SK-N-SH (cell line): ENCODE results near the gene LSM4. TPM values are rescaled to one million over a fixed set of nuclear protein-coding genes. Genes with fewer than 3 reads are reported as not detected.

Source experiments
- CTCF ChIA-PET: fragments of 300-600, 350-600 bp; formaldehyde crosslinking; extraction: SDS; loops from one replicate; lab custom pipeline; 2021; lab: Yijun Ruan, JAX
- POLR2A ChIA-PET: fragments of 350-600 bp; sonication (Branson Sonifier 250); formaldehyde crosslinking; extraction: SDS; loops from one replicate; lab custom pipeline; 2020; ENCODE audit warnings: antibody characterized with exemption, inconsistent platforms; lab: Yijun Ruan, JAX
- DNase-seq: peaks from one replicate; pipeline ENCODE4 v3.0.0; 2012
- H2AFZ ChIP-seq: fragments of 200-600 bp; sonication (generic); 2 replicates; pipeline ENCODE4 v1.8.1; 2016; ENCODE audit warnings: antibody characterized with exemption, mild to moderate bottlenecking, low read depth
- H3F3A ChIP-seq: fragments of 200-600 bp; sonication (generic); replicated peaks from 2 replicates; pipeline ENCODE3; 2016; ENCODE audit warnings: antibody characterized with exemption, mild to moderate bottlenecking; ENCODE audit not compliant: insufficient read depth
- H3K27ac ChIP-seq, 2 experiments: fragments of 200-500 bp in 1 of 2; fragments of 200-600 bp in 1 of 2; sonication (Bioruptor generic) in 1 of 2; sonication (generic), shearing (Covaris generic) in 1 of 2; 2 replicates each; pipeline versions ENCODE4 v1.5.1 to v1.6.1; 2014 to 2016; ENCODE audit warnings: low read depth in 2 of 2, inconsistent platforms in 1 of 2, low read length in 1 of 2, mild to moderate bottlenecking in 1 of 2, mixed read lengths in 1 of 2
- H3K27me3 ChIP-seq: fragments of 200-600 bp; sonication (generic), shearing (Covaris generic); 2 replicates; pipeline ENCODE4 v1.6.1; 2016; ENCODE audit warnings: mixed run types; ENCODE audit not compliant: insufficient read depth
- H3K36me3 ChIP-seq, 2 experiments: fragments of 200-500 bp in 1 of 2; fragments of 200-600 bp in 1 of 2; sonication (Bioruptor generic) in 1 of 2; sonication (generic) in 1 of 2; replicated peaks in 1 of 2; 2 replicates each; pipeline versions ENCODE3 to v1.5.1; 2014 to 2016; ENCODE audit warnings: low read length in 1 of 2, mild to moderate bottlenecking in 1 of 2; ENCODE audit not compliant: insufficient read depth in 2 of 2, control insufficient read depth in 1 of 2
- H3K4me1 ChIP-seq, 2 experiments: fragments of 200-500 bp in 1 of 2; fragments of 200-600 bp in 1 of 2; sonication (Bioruptor generic) in 1 of 2; sonication (generic), shearing (Covaris generic) in 1 of 2; 2 replicates each; pipeline versions ENCODE4 v1.5.1 to v1.6.1; 2014 to 2016; ENCODE audit warnings: low read depth in 1 of 2, low read length in 1 of 2, mixed run types in 1 of 2; ENCODE audit not compliant: insufficient read depth in 2 of 2, control insufficient read depth in 1 of 2
- H3K4me2 ChIP-seq: fragments of 200-600 bp; sonication (generic), shearing (Covaris generic); 2 replicates; pipeline ENCODE4 v1.6.1; 2017; ENCODE audit warnings: mixed run types
- H3K4me3 ChIP-seq, 2 experiments: fragments of 200-500 bp in 1 of 2; fragments of 200-600 bp in 1 of 2; sonication (Bioruptor generic) in 1 of 2; sonication (generic), shearing (Covaris generic) in 1 of 2; 2 replicates each; pipeline versions ENCODE4 v1.5.1 to v1.8.1; 2014 to 2016; ENCODE audit warnings: low read depth in 2 of 2, inconsistent platforms in 1 of 2, low read length in 1 of 2, mild to moderate bottlenecking in 1 of 2, mixed read lengths in 1 of 2, moderate library complexity in 1 of 2
- H3K79me2 ChIP-seq: fragments of 200-600 bp; sonication (generic); 2 replicates; pipeline ENCODE4 v1.8.1; 2017; ENCODE audit warnings: mild to moderate bottlenecking; ENCODE audit not compliant: insufficient read depth
- H3K9ac ChIP-seq: fragments of 200-600 bp; sonication (generic); 2 replicates; pipeline ENCODE4 v1.6.1; 2017; ENCODE audit warnings: mixed run types
- H3K9me2 ChIP-seq: fragments of 200-600 bp; sonication (generic); 2 replicates; pipeline ENCODE4 v1.6.1; 2017; ENCODE audit warnings: mixed run types
- H3K9me3 ChIP-seq: fragments of 200-600 bp; sonication (generic); 2 replicates; pipeline ENCODE4 v1.6.1; 2017; ENCODE audit warnings: mixed run types, mild to moderate bottlenecking, moderate library complexity
- H4K20me1 ChIP-seq: fragments of 200-600 bp; sonication (generic); 2 replicates; pipeline ENCODE4 v1.6.1; 2017; ENCODE audit warnings: mild to moderate bottlenecking, mixed run types; ENCODE audit not compliant: insufficient read depth
- CHD2 ChIP-seq: fragments of 150-350 bp; IDR thresholded peaks from 2 replicates; pipeline ENCODE4 v1.6.1; 2018; ENCODE audit warnings: low read length; ENCODE audit not compliant: partially characterized antibody
- ELF1 ChIP-seq: IDR thresholded peaks from 2 replicates; pipeline ENCODE4 v1.4.0; 2012
- FOXM1 ChIP-seq: IDR thresholded peaks from 2 replicates; pipeline ENCODE4 v1.4.0; 2012; ENCODE audit warnings: low read depth, mild to moderate bottlenecking
- GATA2 ChIP-seq: sonication (generic); formaldehyde crosslinking; IDR thresholded peaks from 2 replicates; pipeline ENCODE4 v1.5.0; 2020; ENCODE audit warnings: mild to moderate bottlenecking, missing genetic modification reagents
- IRF3 ChIP-seq: fragments of 150-350 bp; IDR thresholded peaks from 2 replicates; pipeline ENCODE4 v1.6.1; 2016; ENCODE audit warnings: mild to moderate bottlenecking, low read depth, low read length
- MXI1 ChIP-seq: IDR thresholded peaks from 2 replicates; pipeline ENCODE4 v1.6.1; 2012; ENCODE audit warnings: mild to moderate bottlenecking, low read depth, low read length, improper control_type of control experiment
- RCOR1 ChIP-seq: fragments of 150-350 bp; IDR thresholded peaks from 2 replicates; pipeline ENCODE4 v1.6.1; 2017; ENCODE audit warnings: antibody characterized with exemption, low read length
- SIN3A ChIP-seq: IDR thresholded peaks from 2 replicates; pipeline ENCODE4 v1.6.1; 2012; ENCODE audit warnings: low read depth, mild to moderate bottlenecking, low read length, moderate library complexity, borderline replicate concordance
- YY1 ChIP-seq: IDR thresholded peaks from 2 replicates; pipeline ENCODE4 v1.4.0; 2012; ENCODE audit warnings: low read depth, mild to moderate bottlenecking
- polyA plus RNA-seq, 3 experiments: library from polyadenylated mRNA; depleted of rRNA; stranded (reverse); fragments of >200 nt; gene quantifications; 2 replicates each; pipeline ENCODE4 v1.2.3, GENCODE V29; 2012
- TF ChIP-seq, protein P1 (sequence below): IDR thresholded peaks from 2 replicates; pipeline ENCODE4 v1.4.0; 2012; ENCODE audit warnings: low read depth, borderline replicate concordance
- TF ChIP-seq, protein P2 (sequence below): fragments of 200-600 bp; sonication (generic); IDR thresholded peaks from 2 replicates; pipeline ENCODE4 v1.6.1; 2017; ENCODE audit warnings: antibody characterized with exemption, mild to moderate bottlenecking, moderate library complexity

The LSM4 gene
- polyA plus RNA-seq, 1 of the 3 experiments (the other 2 are of a cell fraction), result 277 TPM

DNA sequence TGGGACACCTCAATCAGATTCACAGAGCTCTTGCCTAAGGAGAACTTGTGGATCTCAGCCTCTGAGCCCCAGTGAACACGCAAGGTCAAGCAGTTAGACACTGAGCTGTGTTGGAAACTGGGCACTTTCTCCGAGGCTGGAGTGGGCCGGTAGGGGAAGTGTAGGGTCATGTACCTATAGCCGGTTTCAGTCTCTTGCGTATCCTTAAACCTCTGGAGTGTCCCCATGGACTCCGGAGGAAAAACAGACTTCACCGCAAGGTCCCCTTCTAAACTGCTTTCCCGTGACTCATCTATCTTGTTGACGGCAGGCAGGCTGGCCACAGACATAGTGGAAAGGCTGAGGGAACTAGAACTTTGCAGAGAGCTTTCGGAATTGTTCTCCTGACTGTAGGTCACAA is 60.0 kb downstream of the LSM4 start (continued):
- no peak for TF ChIP-seq YY1
- TF ChIP-seq IRF3, result no peak
- TF ChIP-seq RCOR1, result no peak
- TF ChIP-seq CHD2, result no peak
- TF ChIP-seq GATA2, result no peak
- no peak for TF ChIP-seq FOXM1
- TF ChIP-seq, protein P1, sequence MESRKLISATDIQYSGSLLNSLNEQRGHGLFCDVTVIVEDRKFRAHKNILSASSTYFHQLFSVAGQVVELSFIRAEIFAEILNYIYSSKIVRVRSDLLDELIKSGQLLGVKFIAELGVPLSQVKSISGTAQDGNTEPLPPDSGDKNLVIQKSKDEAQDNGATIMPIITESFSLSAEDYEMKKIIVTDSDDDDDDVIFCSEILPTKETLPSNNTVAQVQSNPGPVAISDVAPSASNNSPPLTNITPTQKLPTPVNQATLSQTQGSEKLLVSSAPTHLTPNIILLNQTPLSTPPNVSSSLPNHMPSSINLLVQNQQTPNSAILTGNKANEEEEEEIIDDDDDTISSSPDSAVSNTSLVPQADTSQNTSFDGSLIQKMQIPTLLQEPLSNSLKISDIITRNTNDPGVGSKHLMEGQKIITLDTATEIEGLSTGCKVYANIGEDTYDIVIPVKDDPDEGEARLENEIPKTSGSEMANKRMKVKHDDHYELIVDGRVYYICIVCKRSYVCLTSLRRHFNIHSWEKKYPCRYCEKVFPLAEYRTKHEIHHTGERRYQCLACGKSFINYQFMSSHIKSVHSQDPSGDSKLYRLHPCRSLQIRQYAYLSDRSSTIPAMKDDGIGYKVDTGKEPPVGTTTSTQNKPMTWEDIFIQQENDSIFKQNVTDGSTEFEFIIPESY, result no peak
- TF ChIP-seq, all 33 proteins: peak for 0

DNA sequence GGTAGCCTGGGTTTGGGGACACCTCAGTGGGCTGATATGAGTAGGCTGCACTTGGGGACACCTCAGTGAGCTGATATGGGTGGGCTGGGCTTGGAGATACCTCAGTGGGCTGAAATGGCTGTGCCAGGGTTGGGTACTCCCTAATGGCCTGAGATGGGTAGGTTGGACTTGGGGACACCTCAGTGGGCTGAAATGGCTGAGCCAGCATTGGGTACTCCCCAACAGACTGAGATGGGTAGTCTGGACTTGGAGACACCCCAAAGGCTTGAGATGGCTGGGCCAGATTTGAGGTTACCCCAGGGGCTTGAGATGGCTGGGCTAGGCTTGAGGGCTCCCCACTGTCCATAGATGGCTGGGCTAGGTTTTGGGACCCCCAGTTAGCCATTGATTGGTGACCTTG is 60.7 kb downstream of the LSM4 start:
- Histone ChIP-seq H3K27ac (no peak overlapping the region), H3K4me1 (no peaks in the 10 kb centered on the region), H3K79me2 (no peaks in the 10 kb centered on the region), H3K4me3 (no peak overlapping the region), H3K4me2 (no peak overlapping the region), H3K36me3 (peaks cover 3 to 22% of the 10 kb centered on the region in 2 experiments), H3K9me2 (no peaks in the 10 kb centered on the region), H2AFZ (no peak overlapping the region), H4K20me1 (0 out of 2 replicates have a peak, but pooled peaks cover 2% of the 10 kb centered on the region), H3K27me3 (no peaks in the 10 kb centered on the region)
- TF ChIP-seq ELF1 (no peak), SIN3A (no peak), MXI1 (no peak)
- TF ChIP-seq, protein P2, sequence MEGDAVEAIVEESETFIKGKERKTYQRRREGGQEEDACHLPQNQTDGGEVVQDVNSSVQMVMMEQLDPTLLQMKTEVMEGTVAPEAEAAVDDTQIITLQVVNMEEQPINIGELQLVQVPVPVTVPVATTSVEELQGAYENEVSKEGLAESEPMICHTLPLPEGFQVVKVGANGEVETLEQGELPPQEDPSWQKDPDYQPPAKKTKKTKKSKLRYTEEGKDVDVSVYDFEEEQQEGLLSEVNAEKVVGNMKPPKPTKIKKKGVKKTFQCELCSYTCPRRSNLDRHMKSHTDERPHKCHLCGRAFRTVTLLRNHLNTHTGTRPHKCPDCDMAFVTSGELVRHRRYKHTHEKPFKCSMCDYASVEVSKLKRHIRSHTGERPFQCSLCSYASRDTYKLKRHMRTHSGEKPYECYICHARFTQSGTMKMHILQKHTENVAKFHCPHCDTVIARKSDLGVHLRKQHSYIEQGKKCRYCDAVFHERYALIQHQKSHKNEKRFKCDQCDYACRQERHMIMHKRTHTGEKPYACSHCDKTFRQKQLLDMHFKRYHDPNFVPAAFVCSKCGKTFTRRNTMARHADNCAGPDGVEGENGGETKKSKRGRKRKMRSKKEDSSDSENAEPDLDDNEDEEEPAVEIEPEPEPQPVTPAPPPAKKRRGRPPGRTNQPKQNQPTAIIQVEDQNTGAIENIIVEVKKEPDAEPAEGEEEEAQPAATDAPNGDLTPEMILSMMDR, result no peak
- TF ChIP-seq, all 33 proteins: peak for 0
- ChIA-PET CTCF (interaction anchor here (1.0 to 19.4 kb wide), 7 partner anchors 10 to 61 kb away, joined by 4 to 505 read pairs (median 8); partner anchors contain the start of genes IQCN, MPV17L2 and RAB3A), POLR2A (interaction anchor here (0.8 kb wide), 1 partner anchor 68 kb away, joined by 3 read pairs; no protein-coding TSS in a partner anchor)
- Histone ChIP-seq H3K9me3 (no peaks in the 10 kb centered on the region), H3F3A (no peaks in the 10 kb centered on the region), H3K9ac (no peak overlapping the region)
- no peak for DNase-seq
